GM18511 (cell line): Measurements from ENCODE around the gene PHF5A.
A peak's percentile ranks its signal among the peaks of the same experiment; 100 is the strongest.

Experiments
- ATAC-seq: cut with Tn5 transposase; IDR thresholded peaks from one replicate; pipeline ENCODE4 v1.9.1; 2021; ENCODE audit warnings: mild to moderate bottlenecking, moderate library complexity; ENCODE audit not compliant: unreplicated experiment

The PHF5A gene, protein sequence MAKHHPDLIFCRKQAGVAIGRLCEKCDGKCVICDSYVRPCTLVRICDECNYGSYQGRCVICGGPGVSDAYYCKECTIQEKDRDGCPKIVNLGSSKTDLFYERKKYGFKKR

DNA sequence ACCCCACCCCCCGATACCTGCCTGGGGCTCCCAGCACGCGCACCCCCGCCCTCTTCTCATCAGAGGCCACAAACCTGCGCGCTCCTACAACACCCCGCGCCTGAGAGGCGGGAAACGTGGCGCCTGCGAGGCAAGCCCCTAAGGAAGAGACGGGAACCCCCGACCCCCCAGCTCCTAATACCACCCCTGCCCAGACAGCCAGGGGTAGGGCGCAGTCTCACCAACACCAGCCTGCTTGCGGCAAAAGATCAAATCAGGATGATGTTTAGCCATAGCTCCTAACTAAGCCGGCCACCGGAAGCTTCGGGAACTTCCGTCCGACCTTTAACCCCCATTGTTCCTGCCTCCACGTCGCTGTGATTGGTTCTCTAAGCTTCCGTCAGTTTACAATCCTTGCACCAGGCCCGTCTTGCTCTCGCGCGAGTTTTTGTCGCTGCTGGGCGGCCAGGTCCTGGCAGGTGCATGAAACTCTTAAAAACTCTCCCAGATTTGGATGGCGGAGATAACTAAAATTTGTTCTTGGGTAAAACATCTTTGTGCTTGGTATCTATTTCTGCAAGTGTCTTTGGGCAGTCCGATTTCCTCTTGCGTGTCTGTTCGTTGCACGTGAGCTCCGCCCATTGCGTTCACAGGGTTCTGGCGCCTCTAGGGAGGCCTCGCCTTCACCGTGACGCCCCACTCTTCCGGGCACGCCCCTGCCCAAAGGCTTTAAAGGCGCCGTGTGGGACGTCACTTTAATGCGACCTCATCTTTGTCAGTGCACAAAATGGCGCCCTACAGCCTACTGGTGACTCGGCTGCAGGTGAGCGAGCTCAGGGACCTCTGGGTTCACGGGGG is at the start of gene PHF5A, which contains the start of gene ACO2:
PHF5A (minus strand) TSS at position 312 of the 837 bp plus-strand sequence; CDS start at position 273, 39 bp downstream.
ACO2 (plus strand) TSS at position 737 of the 837 bp plus-strand sequence; CDS start at position 767, 30 bp downstream.
- peak; percentile 91 for ATAC-seq

DNA sequence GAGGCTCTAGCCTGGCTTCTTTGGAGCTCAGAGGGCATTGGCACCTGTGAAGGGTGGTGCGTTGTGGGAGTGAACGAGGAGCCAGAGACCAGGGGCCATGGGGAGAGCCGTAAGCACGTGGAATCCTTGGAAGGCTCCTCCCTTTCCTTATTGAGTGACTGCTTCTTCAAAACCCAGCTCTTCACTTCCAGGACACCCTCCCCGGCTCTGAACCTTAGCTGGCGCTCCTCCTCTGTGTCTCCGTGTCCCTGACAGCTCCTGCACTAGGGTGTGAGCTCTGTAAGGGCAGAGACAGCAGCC is 49.5 kb upstream of the PHF5A start:
- ATAC-seq: no peak

DNA sequence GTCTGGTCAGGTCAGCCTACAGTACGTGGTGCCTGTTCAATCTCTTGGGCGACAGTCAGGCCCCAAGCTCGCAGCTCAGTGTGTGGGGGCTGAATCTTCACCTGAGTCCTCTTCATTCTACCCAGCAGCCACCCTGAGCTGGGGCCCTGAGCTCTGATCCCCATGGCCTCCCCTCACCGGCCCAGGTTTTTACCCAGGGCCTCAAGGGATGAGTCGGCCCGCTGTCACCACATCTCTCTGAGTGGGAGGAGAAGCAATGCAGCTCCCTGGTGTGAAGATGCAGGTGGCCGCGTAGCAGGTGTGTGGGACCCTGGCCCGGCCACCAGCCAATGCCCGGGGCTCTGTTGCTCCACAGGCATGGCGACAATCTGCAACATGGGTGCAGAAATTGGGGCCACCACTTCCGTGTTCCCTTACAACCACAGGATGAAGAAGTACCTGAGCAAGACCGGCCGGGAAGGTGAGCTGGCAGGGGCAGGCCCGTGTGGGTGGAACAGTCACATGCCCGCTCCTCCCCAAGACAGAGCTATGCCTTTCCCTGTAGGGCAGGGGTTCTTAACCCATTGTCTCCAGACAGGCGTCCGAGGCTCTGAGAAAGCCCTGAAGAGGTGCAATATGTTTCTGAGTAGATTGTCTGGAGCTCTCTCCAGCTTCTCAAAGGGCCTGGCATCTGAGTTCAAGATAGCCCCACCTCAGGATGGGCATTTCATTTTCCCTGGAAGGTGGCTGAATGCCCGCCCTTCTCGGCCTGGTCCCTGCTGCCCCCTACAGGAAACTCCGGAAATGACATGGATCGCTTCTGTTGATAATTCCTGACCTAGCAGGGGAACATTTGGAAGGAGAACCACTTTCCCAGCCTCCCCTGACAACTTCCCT is 48.9 kb upstream of the PHF5A start:
- no peak for ATAC-seq

DNA sequence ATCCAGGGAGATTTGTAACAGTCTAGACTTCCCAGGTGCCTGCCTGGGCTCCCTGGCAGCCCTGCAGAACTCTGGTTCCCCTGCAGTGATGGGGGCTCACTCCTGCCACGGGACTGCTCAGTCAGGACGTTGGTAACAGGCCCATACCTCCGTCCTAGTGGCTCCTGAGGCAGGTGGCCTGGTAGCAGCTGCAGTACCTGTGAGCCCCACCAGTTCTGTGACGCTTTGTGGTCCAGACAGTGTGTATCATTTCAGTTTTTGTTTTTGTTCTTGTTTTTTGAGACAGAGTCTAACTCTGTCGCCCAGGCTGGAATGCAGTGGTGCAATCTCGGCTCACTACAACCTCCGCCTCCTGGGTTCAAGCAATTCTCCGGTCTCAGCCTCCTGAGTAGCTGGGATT is 48.0 kb upstream of the PHF5A start:
- no peak for ATAC-seq

DNA sequence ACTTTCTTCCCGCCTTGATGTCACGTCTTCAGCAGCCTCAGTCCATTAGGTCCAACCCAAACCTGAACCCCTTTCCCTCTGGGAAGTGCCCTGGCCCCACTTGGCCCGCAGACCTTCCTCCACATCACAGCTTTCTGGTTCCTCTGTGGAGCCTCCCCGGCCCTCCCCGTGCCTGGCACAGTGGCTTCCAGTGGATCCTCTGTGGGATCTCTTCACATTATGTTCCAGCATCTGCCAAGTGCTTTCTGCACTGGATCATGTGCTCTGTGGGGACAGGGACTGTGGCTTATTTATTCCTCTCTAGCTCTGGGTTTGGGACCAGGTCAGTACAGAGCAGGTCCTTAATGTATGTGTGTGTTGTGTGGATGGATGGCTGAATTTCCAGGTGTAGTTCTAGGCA is 44.9 kb upstream of the PHF5A start:
- ATAC-seq: no peak

DNA sequence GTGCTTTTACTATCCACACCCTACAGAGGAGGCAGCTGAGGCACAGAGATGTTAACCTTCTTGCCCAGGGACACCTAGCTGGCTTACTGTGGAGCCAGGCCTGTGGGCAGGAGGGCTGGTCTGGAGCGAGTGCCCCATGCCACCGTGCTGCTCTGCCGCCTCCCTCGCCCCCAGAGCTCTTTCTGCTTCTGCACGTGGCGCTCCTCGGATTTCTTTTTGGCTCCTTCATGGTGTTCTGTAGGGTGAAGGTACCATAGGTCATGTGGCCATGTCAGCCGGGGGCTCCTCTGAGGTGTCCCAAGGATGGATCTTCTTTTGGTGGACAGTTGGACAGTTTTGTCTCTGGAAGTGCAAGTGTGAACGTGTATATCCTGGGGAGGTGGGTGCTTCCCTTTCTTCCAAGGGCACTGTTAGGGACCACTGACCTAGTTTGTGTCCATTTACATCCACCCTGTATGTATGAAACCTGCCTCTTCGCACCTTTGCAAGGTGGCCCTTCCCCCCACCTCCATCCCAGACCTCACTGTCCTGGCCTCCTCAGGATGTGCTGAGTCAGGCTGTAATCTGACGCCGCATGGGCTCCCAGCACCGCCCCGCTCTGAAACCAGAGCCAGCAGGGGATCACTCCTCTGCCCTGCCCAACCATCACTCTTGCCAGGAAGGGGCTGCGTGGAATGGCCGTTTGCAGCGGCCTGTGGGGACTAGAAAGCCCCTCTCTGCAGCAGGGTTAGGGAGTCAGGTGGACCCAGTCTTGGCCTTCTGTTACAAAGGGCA is 44.1 kb upstream of the PHF5A start:
- ATAC-seq: no peak

DNA sequence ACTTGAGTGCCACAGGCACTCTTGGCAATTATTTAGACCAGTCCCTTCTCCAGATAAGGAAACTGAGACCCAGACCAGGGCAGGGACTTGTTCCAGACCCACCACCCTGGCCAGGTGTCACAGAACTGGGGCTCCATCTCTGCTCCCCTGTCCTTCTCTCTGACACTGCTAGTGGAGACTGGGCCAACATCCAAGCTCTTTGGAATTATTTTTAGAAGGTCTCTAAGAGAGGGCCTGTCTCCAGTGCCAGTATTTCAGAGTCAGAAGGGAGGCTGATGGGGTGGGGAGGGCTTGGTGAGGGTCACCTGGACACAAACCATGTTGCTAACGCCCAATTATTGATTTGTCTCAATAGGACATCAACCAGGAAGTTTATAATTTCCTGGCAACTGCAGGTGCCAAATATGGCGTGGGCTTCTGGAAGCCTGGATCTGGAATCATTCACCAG is 43.1 kb upstream of the PHF5A start:
- ATAC-seq: no peak

DNA sequence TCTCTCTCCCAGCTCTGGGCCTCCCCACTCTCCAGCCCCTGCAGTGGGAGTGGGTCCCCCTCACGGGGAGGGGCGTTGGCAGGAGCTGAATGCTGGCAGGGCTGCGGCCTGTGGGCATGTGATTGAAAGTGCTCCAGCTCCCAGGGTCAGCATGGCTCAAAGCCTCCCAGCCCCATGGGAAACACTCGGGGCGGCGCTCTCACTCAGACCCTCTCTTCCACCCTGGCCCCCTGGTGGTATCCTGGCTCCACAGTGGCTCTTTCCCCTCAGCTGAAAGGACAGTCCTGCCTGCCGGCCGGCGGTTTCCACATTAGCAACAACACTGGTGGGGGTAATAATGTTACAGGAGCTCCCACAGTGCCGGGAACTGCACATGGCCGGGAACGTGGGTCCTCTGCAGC is 40.3 kb upstream of the PHF5A start:
- no peak for ATAC-seq

DNA sequence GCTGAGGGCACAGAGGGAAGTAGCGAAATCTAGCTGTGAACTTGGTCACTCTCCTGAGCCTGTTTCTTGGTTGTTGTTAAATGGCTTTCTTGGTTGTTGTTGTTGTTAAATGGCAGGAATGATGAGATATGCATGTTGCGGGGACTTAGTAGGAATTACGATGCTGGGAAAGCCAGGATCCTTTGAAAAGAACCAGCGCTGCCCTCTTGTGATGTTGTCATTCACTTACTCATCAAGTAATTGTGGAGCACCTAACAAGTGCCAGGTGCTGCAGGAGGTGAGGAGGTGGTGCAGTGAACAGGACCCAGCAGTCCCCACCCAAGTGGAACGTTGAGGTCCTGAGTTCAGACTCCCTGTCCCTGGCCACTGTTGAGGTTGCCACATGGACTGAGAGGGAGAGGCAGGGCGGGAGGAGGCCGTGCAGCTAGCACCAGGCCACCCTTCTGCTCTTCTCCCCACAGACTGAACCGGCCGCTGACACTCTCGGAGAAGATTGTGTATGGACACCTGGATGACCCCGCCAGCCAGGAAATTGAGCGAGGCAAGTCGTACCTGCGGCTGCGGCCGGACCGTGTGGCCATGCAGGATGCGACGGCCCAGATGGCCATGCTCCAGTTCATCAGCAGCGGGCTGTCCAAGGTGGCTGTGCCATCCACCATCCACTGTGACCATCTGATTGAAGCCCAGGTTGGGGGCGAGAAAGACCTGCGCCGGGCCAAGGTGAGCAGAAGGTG is 39.0 kb upstream of the PHF5A start:
- no peak for ATAC-seq

DNA sequence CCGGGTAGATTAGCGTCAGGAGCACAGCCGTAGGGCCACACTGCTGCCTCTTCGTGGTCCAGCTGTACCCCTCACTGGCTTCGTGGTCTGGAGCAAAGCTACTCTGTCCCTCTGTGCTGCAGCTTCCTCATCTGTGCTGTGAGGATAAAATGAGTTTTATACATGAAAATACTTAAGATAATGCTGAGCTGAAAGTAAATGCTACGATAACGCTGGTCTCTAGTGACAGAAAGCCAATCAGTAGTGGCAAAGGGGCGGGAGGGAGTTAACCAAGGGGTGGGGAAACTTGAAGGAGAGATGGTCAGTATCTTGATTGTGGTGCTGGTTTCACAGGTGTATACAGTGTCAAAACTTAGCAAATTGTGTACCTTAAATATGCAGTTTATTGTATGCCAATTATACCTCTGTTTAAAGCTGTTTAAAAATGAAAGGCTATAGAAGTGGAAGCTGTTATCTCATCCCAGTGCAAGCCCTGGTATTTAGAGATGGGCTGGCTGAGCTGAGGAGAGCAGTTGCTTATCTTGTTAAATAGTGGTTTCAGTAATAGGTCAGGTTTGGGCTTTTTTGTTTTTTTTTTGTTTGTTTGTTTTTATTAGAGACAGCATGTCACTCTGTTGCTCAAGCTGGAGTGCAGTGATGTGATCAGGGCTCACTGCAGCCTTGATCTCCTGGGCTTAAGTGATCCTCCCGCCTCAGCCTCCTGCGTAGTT is 37.2 kb upstream of the PHF5A start:
- ATAC-seq: no peak

DNA sequence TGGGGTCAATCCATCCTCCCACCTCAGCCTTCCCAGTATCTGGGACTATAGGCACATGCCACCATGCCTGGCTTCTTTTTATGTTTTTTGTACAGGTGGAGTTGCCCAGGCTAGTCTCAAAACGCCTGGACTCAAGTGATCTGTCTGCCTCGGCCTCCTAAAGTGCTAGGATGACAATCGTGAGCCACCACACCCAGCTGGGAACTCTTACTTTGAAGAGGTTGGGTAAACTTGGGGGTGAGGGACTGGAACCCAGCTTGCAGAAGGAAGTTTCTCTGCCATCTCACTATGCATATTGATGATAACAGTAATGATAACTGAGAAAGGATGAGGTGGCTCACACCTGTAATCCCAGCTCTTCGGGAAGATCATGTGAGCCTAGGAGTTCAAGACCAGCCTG is 36.3 kb upstream of the PHF5A start:
- no peak for ATAC-seq

DNA sequence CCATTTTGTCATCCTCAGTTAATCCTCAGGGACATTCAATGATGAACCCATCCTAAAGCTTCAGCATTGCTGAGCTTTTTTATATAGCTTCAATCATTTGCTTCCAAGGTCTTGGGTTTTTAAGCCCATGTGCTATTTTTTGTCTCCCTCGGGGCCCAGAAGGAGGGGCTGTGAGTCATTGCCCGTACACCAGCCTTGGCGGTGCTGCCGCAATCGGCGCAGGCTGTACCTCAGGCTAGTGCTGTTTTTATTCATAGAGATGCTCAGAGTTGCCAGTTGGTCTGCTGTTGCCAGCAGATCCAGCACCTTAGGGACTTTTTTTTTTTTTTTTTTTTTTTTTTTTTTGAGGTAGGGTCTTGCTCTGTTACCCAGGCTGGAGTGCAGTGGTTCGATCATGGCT is 35.9 kb upstream of the PHF5A start:
- no peak for ATAC-seq

DNA sequence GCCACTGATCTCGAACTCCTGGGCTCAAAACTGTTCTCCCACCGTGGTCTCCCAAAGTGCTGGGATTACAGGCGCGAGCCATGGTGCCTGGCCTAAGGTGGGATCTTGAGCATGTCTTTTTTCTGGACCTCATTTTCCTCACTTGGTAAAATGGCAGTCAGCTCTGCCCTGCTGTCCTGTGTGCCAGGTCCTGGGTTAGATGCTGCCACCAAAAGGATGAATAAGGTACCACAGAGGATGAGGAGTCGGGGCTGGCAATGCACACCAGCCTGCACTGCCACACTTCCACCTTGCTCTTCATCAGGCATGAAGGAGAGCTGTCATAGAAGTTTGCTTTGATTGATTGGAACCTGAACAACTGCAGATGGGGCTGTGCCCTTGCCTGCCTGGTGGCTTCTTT is 32.7 kb upstream of the PHF5A start:
- no peak for ATAC-seq

DNA sequence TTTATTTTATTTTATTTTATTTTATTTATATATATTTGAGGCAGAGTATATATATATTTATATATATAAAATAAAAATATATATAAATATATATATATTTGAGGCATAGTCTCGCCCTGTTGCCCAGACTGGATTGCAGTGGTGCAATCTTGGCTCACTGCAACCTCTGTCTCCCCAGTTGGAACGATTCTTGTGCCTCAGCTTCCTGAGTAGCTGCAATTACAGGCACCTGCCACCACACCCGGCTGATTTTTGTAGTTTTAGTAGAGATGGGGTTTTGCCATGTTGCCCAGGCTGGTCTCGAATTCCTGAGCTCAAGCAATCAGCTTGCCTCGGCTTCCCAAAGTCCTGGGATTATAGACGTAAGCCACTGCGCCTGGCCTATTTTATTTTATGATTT is 31.8 kb upstream of the PHF5A start:
- ATAC-seq: no peak

DNA sequence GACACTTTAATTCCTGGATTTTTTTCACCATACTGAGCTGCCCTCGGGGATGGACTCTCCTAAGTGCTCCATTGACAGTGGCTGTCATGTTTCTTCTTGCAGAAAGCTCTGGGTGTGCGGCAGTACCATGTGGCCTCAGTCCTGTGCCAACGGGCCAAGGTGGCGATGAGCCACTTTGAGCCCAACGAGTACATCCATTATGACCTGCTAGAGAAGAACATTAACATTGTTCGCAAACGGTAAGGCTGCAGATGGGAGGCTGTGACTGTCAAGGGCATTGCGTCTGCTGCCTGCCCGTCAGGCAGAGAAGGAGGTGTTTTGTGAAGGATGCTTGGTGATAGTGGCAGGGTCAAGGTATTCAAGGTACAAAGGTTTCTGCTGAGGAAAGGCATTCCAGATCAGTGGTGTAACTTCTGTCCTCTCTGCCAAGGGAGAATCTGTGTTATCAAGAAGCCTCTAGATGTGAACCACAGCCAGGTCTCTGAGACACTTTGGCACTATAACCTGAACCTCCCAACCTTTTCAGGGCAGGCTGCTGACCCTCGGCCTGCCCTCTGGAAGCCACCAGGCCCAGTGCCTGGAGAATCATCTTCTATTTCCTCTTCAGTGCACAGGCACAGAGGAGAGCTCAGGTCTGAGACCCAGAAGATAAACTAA is 31.3 kb upstream of the PHF5A start:
- no peak for ATAC-seq

DNA sequence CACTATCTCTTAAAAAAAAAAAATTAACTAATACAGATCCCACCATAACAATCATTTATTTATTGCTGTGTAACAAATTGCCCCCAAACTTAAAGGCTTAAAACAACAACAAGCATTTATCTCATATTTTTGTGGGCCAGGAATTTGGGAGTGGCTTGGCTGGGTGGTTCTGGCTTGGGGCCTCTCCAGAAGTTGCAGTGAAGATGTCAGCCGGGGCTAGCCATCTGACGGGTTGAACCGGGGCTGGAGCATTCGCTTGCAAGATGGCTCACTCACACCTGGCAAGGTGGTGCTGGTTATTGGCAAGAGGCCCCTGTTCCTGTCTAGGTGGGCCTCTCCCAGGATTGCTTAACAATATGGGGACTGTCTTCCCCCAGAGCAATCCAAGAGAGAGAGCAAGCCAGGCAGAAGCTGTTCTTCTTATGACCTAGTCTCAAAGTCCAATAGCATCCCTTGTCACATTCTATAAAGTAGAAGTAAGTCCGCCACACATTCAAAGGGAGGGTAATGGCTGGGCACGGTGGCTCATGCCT is 29.9 kb upstream of the PHF5A start:
- ATAC-seq: no peak

DNA sequence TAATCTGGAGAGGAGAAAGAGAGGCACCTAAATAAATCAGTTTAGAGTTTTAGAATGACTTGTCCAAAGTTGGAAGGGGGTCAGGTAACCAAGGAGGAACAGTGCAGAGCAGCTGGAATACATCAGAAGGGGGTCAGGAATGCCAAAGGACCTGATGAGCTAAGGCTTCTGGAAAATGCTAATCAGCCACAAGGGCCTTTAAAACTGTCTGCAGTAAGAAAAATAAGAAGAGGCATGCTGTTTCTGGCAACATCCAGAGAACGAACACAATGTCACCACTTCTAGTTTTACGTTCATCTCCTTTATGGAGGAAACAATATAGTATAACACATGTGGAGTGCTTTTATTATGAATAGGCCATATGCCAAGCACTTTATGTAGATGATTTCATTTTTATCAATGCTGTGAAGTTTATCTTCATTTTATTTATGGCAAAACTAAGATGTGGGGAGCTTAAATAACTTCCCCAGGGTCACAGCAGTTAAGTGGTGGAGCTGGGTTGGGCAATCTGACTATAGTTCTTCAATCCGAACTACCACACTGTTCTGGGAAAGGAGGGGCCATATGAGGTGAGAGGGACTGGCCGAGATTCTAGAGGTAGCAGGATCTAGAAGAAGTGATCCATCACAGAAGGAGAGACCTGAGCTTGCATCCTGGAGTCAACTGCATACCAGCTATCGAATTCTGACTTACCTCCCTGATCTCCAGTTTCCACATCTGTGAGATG is 23.0 kb upstream of the PHF5A start:
- no peak for ATAC-seq
